Mesothelial cell of epicardium (in vitro differentiated cells): ENCODE data around the gene WRAP73. TPM values are rescaled to one million over a fixed set of nuclear protein-coding genes. Genes with fewer than 3 reads are reported as not detected.
"Not testable (repeated sequence)": the region's sequence is repeated elsewhere in the genome, so short reads cannot be mapped to it uniquely, and the experiment has no call there.

Experiments
- DNase-seq, 2 experiments: peaks; one replicate each; pipeline ENCODE4 v3.0.0; 2021; ENCODE audit warnings: low spot score in 2 of 2; ENCODE audit not compliant: unreplicated experiment in 2 of 2
- H3K27ac Mint-ChIP-seq: 2 replicates; pipeline ENCODE4 v1.8.0; 2021; ENCODE audit warnings: mixed read lengths
- H3K27me3 Mint-ChIP-seq: 2 replicates; pipeline ENCODE4 v1.8.0; 2021; ENCODE audit warnings: low read depth, mixed read lengths
- H3K36me3 Mint-ChIP-seq: 2 replicates; pipeline ENCODE4 v1.8.0; 2021; ENCODE audit warnings: mixed read lengths
- H3K4me1 Mint-ChIP-seq: 2 replicates; pipeline ENCODE4 v1.8.0; 2021; ENCODE audit warnings: mixed read lengths
- H3K4me3 Mint-ChIP-seq: 2 replicates; pipeline ENCODE4 v1.8.0; 2021; ENCODE audit warnings: mild to moderate bottlenecking, moderate library complexity, mixed read lengths
- H3K9me3 Mint-ChIP-seq: 2 replicates; pipeline ENCODE4 v1.8.0; 2021; ENCODE audit warnings: mixed read lengths
- total RNA-seq: library from RNA; stranded (reverse); gene quantifications from 3 replicates; pipeline ENCODE4 v1.2.1, GENCODE V29; 2021
- TF ChIP-seq, protein P1 (sequence below): fragments of 200-600 bp; sonication (generic); IDR thresholded peaks from one replicate; pipeline ENCODE4 v1.5.0; 2021; ENCODE audit warnings: antibody characterized with exemption; ENCODE audit not compliant: unreplicated experiment

WRAP73 gene
- total RNA-seq, 1 donor from 2014 or later = 20.8 TPM

DNA sequence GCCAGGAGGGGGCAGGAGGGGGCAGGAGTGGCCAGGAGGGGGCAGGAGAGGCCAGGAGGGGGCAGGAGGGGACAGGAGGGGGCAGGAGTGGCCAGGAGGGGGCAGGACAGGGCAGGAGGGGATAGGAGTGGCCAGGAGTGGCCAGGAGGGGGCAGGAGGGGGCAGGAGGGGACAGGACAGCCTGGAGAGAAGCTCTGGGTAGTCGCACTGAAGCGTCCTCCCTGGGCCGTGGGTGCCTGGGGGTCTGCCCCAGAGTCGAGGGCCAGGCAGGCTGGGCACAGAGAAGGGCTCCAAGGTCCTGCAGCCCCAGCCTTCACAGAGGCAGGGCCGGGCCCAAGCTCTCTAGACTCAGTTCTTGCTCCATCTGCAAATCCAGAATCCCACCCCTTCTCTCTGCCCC is 61.5 kb downstream of the WRAP73 start:
- Mint-ChIP-seq H3K36me3 (peaks cover 5% of the 10 kb centered on the region), H3K27me3 (no peaks in the 10 kb centered on the region), H3K27ac (no peak overlapping the region), H3K4me1 (peaks cover 4% of the 10 kb centered on the region), H3K4me3 (no peak overlapping the region), H3K9me3 (no peaks in the 10 kb centered on the region)
- DNase-seq = no peak
- TF ChIP-seq, protein P1, sequence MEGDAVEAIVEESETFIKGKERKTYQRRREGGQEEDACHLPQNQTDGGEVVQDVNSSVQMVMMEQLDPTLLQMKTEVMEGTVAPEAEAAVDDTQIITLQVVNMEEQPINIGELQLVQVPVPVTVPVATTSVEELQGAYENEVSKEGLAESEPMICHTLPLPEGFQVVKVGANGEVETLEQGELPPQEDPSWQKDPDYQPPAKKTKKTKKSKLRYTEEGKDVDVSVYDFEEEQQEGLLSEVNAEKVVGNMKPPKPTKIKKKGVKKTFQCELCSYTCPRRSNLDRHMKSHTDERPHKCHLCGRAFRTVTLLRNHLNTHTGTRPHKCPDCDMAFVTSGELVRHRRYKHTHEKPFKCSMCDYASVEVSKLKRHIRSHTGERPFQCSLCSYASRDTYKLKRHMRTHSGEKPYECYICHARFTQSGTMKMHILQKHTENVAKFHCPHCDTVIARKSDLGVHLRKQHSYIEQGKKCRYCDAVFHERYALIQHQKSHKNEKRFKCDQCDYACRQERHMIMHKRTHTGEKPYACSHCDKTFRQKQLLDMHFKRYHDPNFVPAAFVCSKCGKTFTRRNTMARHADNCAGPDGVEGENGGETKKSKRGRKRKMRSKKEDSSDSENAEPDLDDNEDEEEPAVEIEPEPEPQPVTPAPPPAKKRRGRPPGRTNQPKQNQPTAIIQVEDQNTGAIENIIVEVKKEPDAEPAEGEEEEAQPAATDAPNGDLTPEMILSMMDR = no peak

DNA sequence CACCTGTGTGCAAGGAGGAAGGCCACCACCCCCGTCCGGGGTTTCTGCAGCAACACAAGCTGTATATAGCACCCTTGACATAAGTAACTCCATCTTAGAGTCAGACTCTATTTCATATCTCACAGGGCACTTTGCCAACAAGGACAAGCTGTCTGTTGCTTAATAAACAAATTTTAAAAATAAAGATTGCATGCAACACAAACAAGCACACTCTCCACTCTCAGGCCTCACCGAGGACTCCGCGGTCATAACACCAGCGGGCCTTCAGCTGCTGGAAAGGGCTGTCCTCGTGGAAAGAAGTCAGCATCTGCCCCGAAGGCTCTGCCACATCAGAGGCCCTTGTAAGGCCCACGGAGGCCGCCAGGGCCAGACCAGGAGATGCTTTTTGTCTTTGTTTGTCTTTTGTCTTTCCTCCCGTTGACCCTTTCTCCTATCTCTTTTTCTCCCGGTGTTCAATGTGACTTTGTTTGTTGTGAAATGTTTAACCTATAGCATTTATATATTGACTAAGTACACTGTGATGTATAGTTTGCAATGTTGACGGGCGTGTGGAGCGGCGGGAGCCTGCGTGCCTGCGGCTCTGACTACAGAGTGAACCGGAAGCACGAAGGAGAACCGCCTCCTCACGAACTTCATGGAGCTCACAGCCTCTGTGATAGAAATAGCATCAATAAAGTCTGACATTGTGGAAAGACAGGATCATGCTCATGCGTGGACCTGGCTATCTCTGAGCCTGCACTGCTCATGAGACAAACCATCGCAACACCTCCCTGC is 62.7 kb downstream of the WRAP73 start:
- peaks cover 14% of the 10 kb centered on the region for H3K36me3 Mint-ChIP-seq
- H3K4me3 Mint-ChIP-seq = no peak overlapping the region
- DNase-seq = no peak
- peaks cover 4% of the 10 kb centered on the region for H3K4me1 Mint-ChIP-seq
- H3K9me3 Mint-ChIP-seq = no peaks in the 10 kb centered on the region
- peak overlapping the region; percentile 65 for H3K27ac Mint-ChIP-seq
- H3K27me3 Mint-ChIP-seq = no peaks in the 10 kb centered on the region
- TF ChIP-seq, protein P1 = no peak

DNA sequence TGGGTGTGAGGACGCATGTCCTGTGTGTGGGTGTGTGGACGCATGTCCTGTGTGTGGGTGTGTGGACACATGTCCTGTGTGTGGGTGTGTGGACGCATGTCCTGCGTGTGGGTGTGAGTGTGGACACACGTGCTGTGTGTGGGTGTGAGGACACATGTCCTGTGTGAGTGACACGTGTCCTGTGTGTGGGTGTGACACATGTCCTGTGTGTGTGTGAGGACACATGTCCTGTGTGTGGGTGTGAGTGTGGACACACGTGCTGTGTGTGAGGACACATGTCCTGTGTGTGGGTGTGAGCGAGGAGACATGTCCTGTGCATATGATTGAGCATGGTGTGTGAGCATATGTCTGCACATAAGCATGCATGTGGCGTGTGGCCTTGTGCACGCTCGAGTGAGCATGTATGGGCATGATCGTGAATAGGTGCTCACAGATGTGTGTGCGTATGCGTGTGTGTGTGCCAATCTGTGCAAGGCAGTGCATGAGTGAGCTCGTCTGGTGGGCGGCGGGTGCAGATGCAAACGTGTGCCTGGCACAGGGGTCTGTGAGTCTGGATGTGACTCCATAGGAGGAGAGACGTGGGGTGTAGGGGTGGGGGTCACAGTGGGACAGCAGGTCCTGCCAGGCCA is 63.8 kb downstream of the WRAP73 start:
- no peak for DNase-seq
- Mint-ChIP-seq H3K27ac (no peak overlapping the region), H3K9me3 (no peaks in the 10 kb centered on the region), H3K4me3 (no peak overlapping the region), H3K4me1 (peaks cover 4% of the 10 kb centered on the region), H3K36me3 (peaks cover 14% of the 10 kb centered on the region), H3K27me3 (no peaks in the 10 kb centered on the region)
- TF ChIP-seq, protein P1 = no peak

DNA sequence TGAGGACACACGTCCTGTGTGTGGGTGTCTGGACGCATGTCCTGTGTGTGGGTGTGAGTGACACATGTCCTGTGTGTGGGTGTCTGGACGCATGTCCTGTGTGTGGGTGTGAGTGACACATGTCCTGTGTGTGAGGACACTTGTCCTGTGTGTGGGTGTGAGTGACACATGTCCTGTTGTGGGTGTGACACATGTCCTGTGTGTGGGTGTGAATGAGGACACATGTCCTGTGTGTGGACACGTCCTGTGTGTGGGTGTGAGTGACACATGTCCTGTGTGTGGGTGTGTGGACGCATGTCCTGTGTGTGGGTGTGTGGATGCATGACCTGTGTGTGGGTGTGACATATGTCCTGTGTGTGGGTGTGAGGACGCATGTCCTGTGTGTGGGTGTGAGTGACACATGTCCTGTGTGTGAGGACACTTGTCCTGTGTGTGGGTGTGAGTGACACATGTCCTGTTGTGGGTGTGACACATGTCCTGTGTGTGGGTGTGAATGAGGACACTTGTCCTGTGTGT is 64.5 kb downstream of the WRAP73 start:
- not testable (repeated sequence) for H3K4me3 Mint-ChIP-seq, H3K9me3 Mint-ChIP-seq, H3K27ac Mint-ChIP-seq, DNase-seq, H3K27me3 Mint-ChIP-seq, H3K4me1 Mint-ChIP-seq
- peaks cover 14% of the 10 kb centered on the region for H3K36me3 Mint-ChIP-seq

DNA sequence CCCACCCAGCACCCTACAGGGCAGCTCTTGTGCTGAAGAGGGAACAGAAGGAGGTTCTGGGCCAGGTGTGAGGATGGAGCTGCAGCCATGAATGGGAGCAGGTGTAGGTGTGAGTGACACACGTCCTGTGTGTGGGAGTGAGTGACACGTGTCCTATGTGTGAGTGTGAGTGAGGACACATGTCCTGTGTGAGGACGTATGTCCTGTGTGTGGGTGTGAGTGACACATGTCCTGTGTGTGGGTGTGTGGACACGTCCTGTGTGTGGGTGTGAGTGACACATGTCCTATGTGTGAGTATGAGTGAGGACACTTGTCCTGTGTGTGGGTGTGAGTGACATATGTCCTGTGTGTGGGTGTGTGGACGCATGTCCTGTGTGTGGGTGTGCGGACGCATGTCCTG is 65.0 kb downstream of the WRAP73 start:
- Mint-ChIP-seq H3K4me1 (peaks cover 4% of the 10 kb centered on the region), H3K27me3 (no peaks in the 10 kb centered on the region), H3K36me3 (peaks cover 14% of the 10 kb centered on the region), H3K4me3 (no peak overlapping the region), H3K9me3 (no peaks in the 10 kb centered on the region), H3K27ac (no peak overlapping the region)
- TF ChIP-seq, protein P1 = no peak
- no peak for DNase-seq

DNA sequence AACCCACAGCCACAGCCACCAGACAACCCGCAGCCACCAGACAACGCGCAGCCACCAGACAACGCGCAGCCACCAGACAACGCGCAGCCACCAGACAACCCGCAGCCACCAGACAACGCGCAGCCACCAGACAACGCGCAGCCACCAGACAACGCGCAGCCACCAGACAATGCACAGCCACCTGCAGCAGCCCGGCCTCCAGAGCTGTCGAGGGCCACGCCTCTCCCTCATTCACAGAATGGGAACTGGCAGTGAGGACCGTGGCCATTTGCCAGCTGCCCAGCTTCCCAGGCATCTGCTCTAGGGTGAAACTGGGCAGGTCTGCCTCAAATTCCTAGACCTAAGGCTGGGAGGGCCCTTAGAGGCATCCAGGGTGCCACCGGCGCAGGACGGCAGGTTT is 66.2 kb downstream of the WRAP73 start:
- H3K9me3 Mint-ChIP-seq, H3K4me3 Mint-ChIP-seq, H3K27ac Mint-ChIP-seq, H3K27me3 Mint-ChIP-seq, DNase-seq, H3K4me1 Mint-ChIP-seq: not testable (repeated sequence)
- H3K36me3 Mint-ChIP-seq = peaks cover 14% of the 10 kb centered on the region
